HepG2 (cell line): Measurements from ENCODE around the gene RPTOR. TPM values are rescaled to one million over a fixed set of nuclear protein-coding genes. Genes with fewer than 3 reads are reported as not detected.
A peak's percentile ranks its signal among the peaks of the same experiment; 100 is the strongest.

Experiments
- DNMT1 ChIP-seq: sonication (generic); formaldehyde crosslinking; IDR thresholded peaks from 2 replicates; pipeline ENCODE4 v1.5.1; 2020; ENCODE audit warnings: mild to moderate bottlenecking, missing genetic modification reagents
- GFI1 ChIP-seq: sonication (generic); formaldehyde crosslinking; IDR thresholded peaks from 2 replicates; pipeline ENCODE4 v1.5.0; 2020; ENCODE audit warnings: missing genetic modification reagents, mild to moderate bottlenecking, borderline replicate concordance
- GMEB1 ChIP-seq: sonication (generic); formaldehyde crosslinking; IDR thresholded peaks from 2 replicates; pipeline ENCODE4 v1.5.1; 2020; ENCODE audit warnings: missing genetic modification reagents, mild to moderate bottlenecking, borderline replicate concordance
- KDM3A ChIP-seq: IDR thresholded peaks from 2 replicates; pipeline ENCODE4 v1.6.1; 2018; ENCODE audit warnings: low read depth, missing compliant biosample characterization
- MAX ChIP-seq: IDR thresholded peaks from 2 replicates; pipeline ENCODE4 v1.6.1; 2012; ENCODE audit warnings: inconsistent platforms
- NCOA2 ChIP-seq: sonication (generic); formaldehyde crosslinking; IDR thresholded peaks from 2 replicates; pipeline ENCODE4 v1.8.0; 2022; ENCODE audit warnings: inconsistent platforms
- NONO ChIP-seq, 2 experiments: fragments of 450-650 bp in 1 of 2; sonication (generic) in 1 of 2; formaldehyde crosslinking in 1 of 2; IDR thresholded peaks in 1 of 2; conservative IDR thresholded peaks in 1 of 2; 2 replicates each; pipeline versions ENCODE4 v1.6.1 to v1.8.0; 2017 to 2022; ENCODE audit warnings: mild to moderate bottlenecking in 1 of 2, missing genetic modification reagents in 1 of 2, moderate library complexity in 1 of 2
- PRPF4 ChIP-seq: fragments of 200-400 bp; formaldehyde crosslinking; IDR thresholded peaks from 2 replicates; pipeline ENCODE4 v1.6.1; 2016; ENCODE audit warnings: low read length, low read depth; ENCODE audit not compliant: poor library complexity, severe bottlenecking
- RXRB ChIP-seq: IDR thresholded peaks from 2 replicates; pipeline ENCODE4 v1.6.1; 2016; ENCODE audit warnings: borderline replicate concordance, missing genetic modification reagents, missing compliant biosample characterization
- UBTF ChIP-seq: sonication (generic); formaldehyde crosslinking; IDR thresholded peaks from 2 replicates; pipeline ENCODE4 v1.4.0; 2020; ENCODE audit warnings: mild to moderate bottlenecking, missing genetic modification reagents
- ZNF142 ChIP-seq: sonication (generic); formaldehyde crosslinking; IDR thresholded peaks from 2 replicates; pipeline ENCODE4 v1.4.0; 2020; ENCODE audit warnings: missing genetic modification reagents
- ZNF350 ChIP-seq: sonication (generic); formaldehyde crosslinking; IDR thresholded peaks from 2 replicates; pipeline ENCODE4 v1.4.0; 2020; ENCODE audit warnings: mild to moderate bottlenecking, low read depth, missing genetic modification reagents, borderline replicate concordance
- ZNF552 ChIP-seq: sonication (generic); formaldehyde crosslinking; IDR thresholded peaks from 2 replicates; pipeline ENCODE4 v1.9.0; 2022; ENCODE audit warnings: missing genetic modification reagents, mild to moderate bottlenecking, borderline replicate concordance
- ZNF563 ChIP-seq: sonication (generic); formaldehyde crosslinking; IDR thresholded peaks from 2 replicates; pipeline ENCODE4 v1.8.0; 2022; ENCODE audit warnings: mild to moderate bottlenecking, moderate library complexity, missing genetic modification reagents
- ZSCAN20 ChIP-seq: sonication (generic); formaldehyde crosslinking; IDR thresholded peaks from 2 replicates; pipeline ENCODE4 v1.4.0; 2020; ENCODE audit warnings: missing genetic modification reagents, mild to moderate bottlenecking, borderline replicate concordance
- polyA plus RNA-seq, 8 experiments: library from polyadenylated mRNA; depleted of rRNA in 3 of 8; stranded (reverse) in 7 of 8; unstranded in 1 of 8; fragments of >200 nt; fragmentation: Illumina TruSeq in 4 of 8; extraction: Trizol in 4 of 8; gene quantifications; 2 replicates each; pipeline versions ENCODE4 v1.2.1 to v1.2.3, GENCODE V29; 2011 to 2016; ENCODE audit warnings: low read depth in 4 of 8, missing spikeins in 1 of 8, mixed read lengths in 1 of 8; ENCODE audit not compliant: insufficient read depth in 1 of 8
- total RNA-seq, 5 experiments: library from RNA; depleted of rRNA; stranded (reverse); fragments of >200 nt; fragmentation: Illumina TruSeq; extraction: Trizol; gene quantifications; 2 replicates each; pipeline ENCODE4 v1.2.3, GENCODE V29; 2016; ENCODE audit warnings: low read depth in 1 of 5

Gene RPTOR
- total and polyA plus RNA-seq, 2 of the 13 experiments (the other 11 are each of a cell fraction or from before 2014, with no cell fraction given), result 6.6 to 25.3 TPM

GRCh38 chr17:80575057-80575875 is 30.6 kb downstream of the RPTOR start (continued):
- TF ChIP-seq ZNF350 (peak; percentile 71; the same call in 1 of the 2 replicates), NCOA2 (CRISPR knock-in tag) (0 out of 2 replicates have a peak, but pooled peaks have one; percentile 47), ZNF142 (CRISPR knock-in tag) (0 out of 2 replicates have a peak, but pooled peaks have one; percentile 32), ZSCAN20 (CRISPR knock-in tag) (no peak), MAX (peak; percentile 97), ZNF563 (no peak), RXRB (CRISPR knock-in tag) (peak; percentile 63; the same call in 1 of the 2 replicates), PRPF4 (no peak), GMEB1 (no peak), ZNF552 (CRISPR knock-in tag) (no peak), NONO (IDR thresholded peaks at IDR 0.05) (no peak), NONO (CRISPR knock-in tag; conservative IDR thresholded peaks at IDR 0.05) (peak; percentile 91), UBTF (CRISPR knock-in tag) (no peak), GFI1 (CRISPR knock-in tag) (no peak), DNMT1 (peak; percentile 92; the same call in 1 of the 2 replicates), KDM3A (peak; percentile 91)
